Retinal pigment epithelial cell (primary cell): ENCODE measurements around the gene CFAP61.

ENCODE experiments used
- DNase-seq: peaks from one replicate; pipeline ENCODE4 v3.0.0-alpha.2; 2010; ENCODE audit warnings: low read depth
- H3K4me3 ChIP-seq: 2 replicates; pipeline ENCODE4 v1.5.1; 2011; ENCODE audit warnings: mild to moderate bottlenecking, low read length, control low read depth, moderate library complexity
- CTCF ChIP-seq: conservative IDR thresholded peaks from 2 replicates; pipeline ENCODE4 v1.5.1; 2011; ENCODE audit warnings: low read depth, low read length, control low read depth, inconsistent platforms

The CFAP61 gene

GRCh38 chr20:20089018-20089417, 36.7 kb downstream of the CFAP61 start:
- no peak for DNase-seq
- TF ChIP-seq CTCF: no peak
- no peak overlapping the region for H3K4me3 ChIP-seq

GRCh38 chr20:20089939-20090338, 37.6 kb downstream of the CFAP61 start:
- DNase-seq: no peak
- H3K4me3 ChIP-seq: no peak overlapping the region
- TF ChIP-seq CTCF: no peak

GRCh38 chr20:20092827-20093226, 40.5 kb downstream of the CFAP61 start:
- DNase-seq: no peak
- no peak for TF ChIP-seq CTCF
- no peak overlapping the region for H3K4me3 ChIP-seq

DNA sequence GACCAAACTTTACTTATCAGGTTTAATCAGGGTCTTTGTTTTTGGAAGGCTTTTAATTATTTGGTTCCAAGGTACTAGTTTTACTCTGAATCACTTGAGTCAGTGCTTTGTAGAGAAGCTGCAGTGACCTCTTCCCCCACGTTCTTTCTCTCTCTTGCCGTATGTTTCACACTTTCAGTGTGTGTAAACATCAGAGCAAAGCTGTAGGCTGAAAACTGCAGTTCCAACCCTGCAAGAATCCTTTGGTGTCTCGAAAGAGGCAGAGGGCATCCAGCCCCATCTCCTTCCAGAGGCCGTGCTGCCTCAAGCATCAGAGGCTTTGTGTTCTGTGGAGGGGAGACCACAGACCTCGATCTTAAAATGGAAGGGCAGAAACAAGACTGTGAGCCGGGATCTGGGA, 42.1 kb downstream of the CFAP61 start:
- TF ChIP-seq CTCF: no peak
- no peak overlapping the region for H3K4me3 ChIP-seq
- no peak for DNase-seq

DNA sequence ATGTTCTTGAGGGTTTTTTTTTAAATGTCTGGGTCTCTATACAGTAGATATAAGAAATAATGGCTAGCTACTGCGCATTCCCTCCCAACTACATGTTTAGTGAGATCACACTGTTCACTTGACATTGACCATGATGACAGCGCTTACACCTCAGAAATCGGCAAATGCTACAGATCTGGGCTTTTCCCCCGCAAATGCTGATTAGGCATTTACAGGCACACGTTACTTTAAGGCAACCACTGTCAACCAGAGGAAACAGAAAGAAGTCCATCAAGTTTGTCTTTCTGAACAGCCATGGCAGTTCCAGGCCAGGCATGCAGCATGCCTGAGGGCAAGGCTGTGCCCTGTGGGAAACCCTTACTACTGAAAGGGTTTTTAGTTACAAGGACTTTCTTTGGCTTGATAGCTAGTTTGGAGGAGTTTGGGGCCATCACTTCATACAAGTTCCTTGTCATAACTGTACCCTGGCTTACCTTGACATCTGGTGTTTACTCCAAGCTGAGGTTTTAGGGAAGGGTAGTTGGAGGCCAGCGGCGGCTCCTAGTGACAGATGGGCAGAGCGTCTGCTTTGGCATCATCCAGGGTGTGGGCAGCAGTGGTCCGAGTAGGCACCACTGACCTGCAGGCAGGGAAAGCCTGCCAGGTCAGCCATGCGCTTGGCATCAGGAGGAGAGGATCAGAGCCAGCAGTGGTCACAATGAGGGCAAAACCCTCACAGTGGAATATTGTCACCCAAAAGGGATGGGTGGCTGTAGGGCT, 43.0 kb downstream of the CFAP61 start:
- H3K4me3 ChIP-seq: no peak overlapping the region
- TF ChIP-seq CTCF: no peak
- DNase-seq: no peak

DNA sequence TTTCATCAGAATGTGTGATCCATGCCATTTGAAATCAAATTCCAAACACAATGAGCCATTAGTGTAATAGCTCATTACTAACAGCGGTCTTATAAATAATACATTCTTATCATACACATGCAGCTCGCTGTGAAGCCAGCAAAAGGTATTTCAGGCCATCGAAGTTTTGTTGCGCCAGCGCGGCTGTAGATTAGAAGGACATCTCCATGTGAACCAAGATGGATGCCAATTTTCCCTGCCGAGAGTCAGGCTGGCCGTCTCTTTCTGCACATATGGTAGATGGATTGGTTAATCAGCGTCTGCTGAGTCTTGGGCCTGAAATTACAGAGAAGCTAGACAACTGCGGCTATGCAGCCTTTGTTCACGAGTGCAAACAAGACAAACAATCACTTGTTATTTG, 44.1 kb downstream of the CFAP61 start:
- no peak for TF ChIP-seq CTCF
- DNase-seq: no peak
- no peak overlapping the region for H3K4me3 ChIP-seq

GRCh38 chr20:20100881-20101280, 48.5 kb downstream of the CFAP61 start:
- no peak for DNase-seq
- no peak overlapping the region for H3K4me3 ChIP-seq
- TF ChIP-seq CTCF: no peak
